Measurements from ENCODE around the gene IL1F10. TPM values are rescaled to one million over a fixed set of nuclear protein-coding genes. Genes with fewer than 3 reads are reported as not detected.

IL1F10 gene
- total and polyA plus RNA-seq, 9 donors = not detected

DNA sequence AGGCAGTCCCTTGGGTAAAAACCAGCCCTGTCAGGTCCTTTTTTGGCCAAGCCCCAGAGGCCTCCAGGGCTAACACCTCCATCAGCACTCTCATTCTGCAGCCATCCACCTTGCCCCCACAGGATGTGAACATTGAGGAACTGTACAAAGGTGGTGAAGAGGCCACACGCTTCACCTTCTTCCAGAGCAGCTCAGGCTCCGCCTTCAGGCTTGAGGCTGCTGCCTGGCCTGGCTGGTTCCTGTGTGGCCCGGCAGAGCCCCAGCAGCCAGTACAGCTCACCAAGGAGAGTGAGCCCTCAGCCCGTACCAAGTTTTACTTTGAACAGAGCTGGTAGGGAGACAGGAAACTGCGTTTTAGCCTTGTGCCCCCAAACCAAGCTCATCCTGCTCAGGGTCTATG is 7.3 kb downstream of the IL1F10 start:
- DNase-seq = no peak
- no peak overlapping the region for H3K27ac ChIP-seq
- H3K4me3 ChIP-seq = no peak overlapping the region
- WGBS, 3 donors = 72 to 82% (median 78%) methylated on average over 5 of the region's 5 CpGs
- TF ChIP-seq, protein P1, sequence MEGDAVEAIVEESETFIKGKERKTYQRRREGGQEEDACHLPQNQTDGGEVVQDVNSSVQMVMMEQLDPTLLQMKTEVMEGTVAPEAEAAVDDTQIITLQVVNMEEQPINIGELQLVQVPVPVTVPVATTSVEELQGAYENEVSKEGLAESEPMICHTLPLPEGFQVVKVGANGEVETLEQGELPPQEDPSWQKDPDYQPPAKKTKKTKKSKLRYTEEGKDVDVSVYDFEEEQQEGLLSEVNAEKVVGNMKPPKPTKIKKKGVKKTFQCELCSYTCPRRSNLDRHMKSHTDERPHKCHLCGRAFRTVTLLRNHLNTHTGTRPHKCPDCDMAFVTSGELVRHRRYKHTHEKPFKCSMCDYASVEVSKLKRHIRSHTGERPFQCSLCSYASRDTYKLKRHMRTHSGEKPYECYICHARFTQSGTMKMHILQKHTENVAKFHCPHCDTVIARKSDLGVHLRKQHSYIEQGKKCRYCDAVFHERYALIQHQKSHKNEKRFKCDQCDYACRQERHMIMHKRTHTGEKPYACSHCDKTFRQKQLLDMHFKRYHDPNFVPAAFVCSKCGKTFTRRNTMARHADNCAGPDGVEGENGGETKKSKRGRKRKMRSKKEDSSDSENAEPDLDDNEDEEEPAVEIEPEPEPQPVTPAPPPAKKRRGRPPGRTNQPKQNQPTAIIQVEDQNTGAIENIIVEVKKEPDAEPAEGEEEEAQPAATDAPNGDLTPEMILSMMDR (IDR thresholded peaks at IDR 0.05) = no peak
- no peaks in the 10 kb centered on the region for H3K9me3 ChIP-seq
- H3K36me3 ChIP-seq = no peaks in the 10 kb centered on the region
- intact Hi-C loops (cut with DNase I) = no loop called here
- no peaks in the 10 kb centered on the region for H3K27me3 ChIP-seq
- no peaks in the 10 kb centered on the region for H3K4me1 ChIP-seq (ENCODE audit: insufficient read depth)

DNA sequence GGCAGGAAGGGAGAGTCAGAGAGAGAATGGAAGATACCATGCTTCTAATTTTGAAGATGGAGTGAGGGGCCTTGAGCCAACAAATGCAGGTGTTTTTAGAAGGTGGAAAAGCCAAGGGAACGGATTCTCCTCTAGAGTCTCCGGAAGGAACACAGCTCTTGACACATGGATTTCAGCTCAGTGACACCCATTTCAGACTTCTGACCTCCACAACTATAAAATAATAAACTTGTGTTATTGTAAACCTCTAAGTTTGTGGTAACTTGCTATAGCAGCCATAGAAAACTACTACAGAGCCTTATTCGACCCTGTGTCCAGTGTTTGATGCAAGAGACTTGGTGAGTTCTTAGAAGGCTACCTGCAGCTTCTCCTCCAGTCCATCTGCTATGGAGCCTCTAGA is 7.8 kb downstream of the IL1F10 start:
- TF ChIP-seq POLR2A (IDR thresholded peaks at IDR 0.05) (no peak), EP300 (IDR thresholded peaks at IDR 0.05) (no peak)
- TF ChIP-seq, protein P1 (IDR thresholded peaks at IDR 0.05) = no peak
- Histone ChIP-seq H3K36me3 (no peaks in the 10 kb centered on the region), H3K27me3 (no peaks in the 10 kb centered on the region), H3K27ac (no peak overlapping the region), H3K4me3 (no peak overlapping the region), H3K9me3 (no peaks in the 10 kb centered on the region), H3K4me1 (ENCODE audit: insufficient read depth) (no peaks in the 10 kb centered on the region)
- intact Hi-C loops (cut with DNase I) = no loop called here
- DNase-seq = no peak
- WGBS, 3 donors = 82 to 87% (median 84%) methylated on average over 3 of the region's 3 CpGs

DNA sequence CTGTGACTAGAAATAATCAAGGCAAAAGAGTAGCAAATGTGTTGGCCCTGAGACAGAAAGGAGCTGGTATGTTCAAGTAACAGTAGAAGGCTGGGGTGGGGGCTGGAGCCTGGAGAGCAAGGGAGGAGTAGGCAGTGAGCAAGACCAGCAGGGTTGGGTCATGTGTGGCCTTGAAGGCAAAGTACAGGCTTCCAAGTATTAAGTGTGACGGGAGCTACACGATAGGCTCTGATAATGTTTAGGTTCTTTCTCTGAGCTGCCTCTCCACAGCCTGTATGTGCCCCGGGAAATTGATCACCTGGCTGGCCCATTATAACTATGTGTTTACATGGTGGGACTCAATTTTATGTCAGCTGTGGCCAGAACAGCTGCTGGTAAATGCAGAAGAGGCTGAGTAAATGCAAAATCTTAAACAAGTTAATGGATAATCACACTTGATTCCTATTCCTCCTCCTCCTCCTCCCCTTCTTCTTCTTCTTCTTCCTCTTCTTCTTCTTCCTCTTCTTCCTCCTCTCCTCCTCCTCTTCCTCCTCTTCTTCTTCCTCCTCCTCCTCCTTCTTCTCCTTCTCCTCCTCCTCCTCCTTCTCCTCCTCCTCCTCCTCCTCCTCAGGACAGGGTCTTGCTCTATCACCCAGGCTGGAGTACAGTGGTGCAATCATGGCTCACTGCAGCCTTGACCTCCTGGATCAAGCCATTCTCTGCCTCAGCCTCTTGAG is 9.3 kb downstream of the IL1F10 start:
- H3K27ac ChIP-seq = no peak overlapping the region
- no peaks in the 10 kb centered on the region for H3K36me3 ChIP-seq
- intact Hi-C loops (cut with DNase I) = no loop called here

DNA sequence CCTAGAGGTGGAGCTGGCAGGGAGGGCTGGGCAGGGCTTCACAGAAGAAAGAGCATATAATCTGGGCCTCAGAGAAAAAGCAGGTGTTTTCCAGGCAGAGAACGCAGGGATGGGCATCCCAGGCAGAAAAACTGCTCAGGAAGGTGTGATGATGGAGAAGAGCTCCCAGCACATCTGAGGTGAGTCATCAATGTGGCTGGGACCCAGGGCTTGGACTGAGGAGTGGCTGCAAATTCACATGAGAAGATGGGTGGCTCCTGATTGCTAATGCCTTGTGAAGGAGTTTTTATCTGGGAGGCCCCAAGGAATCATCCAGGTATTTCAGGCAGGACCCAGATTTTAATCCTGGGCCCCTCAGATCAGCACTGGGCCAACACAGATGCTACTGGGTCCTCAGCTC is 10.2 kb downstream of the IL1F10 start:
- Histone ChIP-seq H3K36me3 (no peaks in the 10 kb centered on the region), H3K4me1 (ENCODE audit: insufficient read depth) (no peaks in the 10 kb centered on the region), H3K4me3 (no peak overlapping the region), H3K9me3 (no peaks in the 10 kb centered on the region), H3K27me3 (no peaks in the 10 kb centered on the region), H3K27ac (no peak overlapping the region)
- no peak for DNase-seq
- TF ChIP-seq EP300 (IDR thresholded peaks at IDR 0.05) (no peak), POLR2A (IDR thresholded peaks at IDR 0.05) (no peak)
- TF ChIP-seq, protein P1 (IDR thresholded peaks at IDR 0.05) = no peak
- intact Hi-C loops (cut with DNase I) = no loop called here
- WGBS, 3 donors = 48 to 77% (median 59%) methylated on average over 1 of the region's 1 CpG

More for the DNA sequence above, 9.3 kb downstream of the IL1F10 start:
- Histone ChIP-seq H3K9me3 (no peaks in the 10 kb centered on the region), H3K4me3 (no peak overlapping the region), H3K4me1 (ENCODE audit: insufficient read depth) (no peaks in the 10 kb centered on the region), H3K27me3 (no peaks in the 10 kb centered on the region)
- DNase-seq = no peak
- no peak for TF ChIP-seq EP300 (IDR thresholded peaks at IDR 0.05)
- TF ChIP-seq, protein P1 (IDR thresholded peaks at IDR 0.05) = no peak
- TF ChIP-seq POLR2A (IDR thresholded peaks at IDR 0.05) = no peak
- WGBS, 3 donors = 13 to 36% (median 26%) methylated on average over 3 of the region's 3 CpGs

Measured in ovary (tissue), 9 donors.